ENCODE data around the gene OSBPL10.
"Not testable (repeated sequence)": the region's sequence is repeated elsewhere in the genome, so short reads cannot be mapped to it uniquely, and the experiment has no call there.

The OSBPL10 gene

GRCh38 chr3:31885235-31885634, 95.8 kb downstream of the OSBPL10 start:
- no peak for DNase-seq

- no peak for DNase-seq
Observed at GRCh38 chr3:31884251-31884650, 96.8 kb downstream of the OSBPL10 start.

- DNase-seq, result no peak
Observed at GRCh38 chr3:31882895-31883294, 98.2 kb downstream of the OSBPL10 start.

- no peak for DNase-seq
Observed at GRCh38 chr3:31882431-31882830, 98.6 kb downstream of the OSBPL10 start.

- DNase-seq, result no peak
Observed at GRCh38 chr3:31880482-31881078, 100.5 kb downstream of the OSBPL10 start.

- no peak for DNase-seq
Observed at GRCh38 chr3:31880020-31880419, 101.0 kb downstream of the OSBPL10 start.

GRCh38 chr3:31879365-31879764, 101.7 kb downstream of the OSBPL10 start:
- no peak for DNase-seq

GRCh38 chr3:31878231-31878838, 102.7 kb downstream of the OSBPL10 start:
- DNase-seq, result no peak

- DNase-seq, result no peak
Observed at GRCh38 chr3:31876331-31876730, 104.7 kb downstream of the OSBPL10 start.

GRCh38 chr3:31875437-31875836, 105.6 kb downstream of the OSBPL10 start:
- DNase-seq, result no peak

GRCh38 chr3:31873254-31873820, 107.7 kb downstream of the OSBPL10 start:
- no peak for DNase-seq

GRCh38 chr3:31871939-31872507, 109.0 kb downstream of the OSBPL10 start:
- no peak for DNase-seq

- not testable (repeated sequence) for DNase-seq
Observed at GRCh38 chr3:31870111-31870510, 111.0 kb downstream of the OSBPL10 start.

GRCh38 chr3:31868236-31868635, 112.8 kb downstream of the OSBPL10 start:
- DNase-seq, result no peak

GRCh38 chr3:31862666-31863279, 118.3 kb downstream of the OSBPL10 start:
- no peak for DNase-seq

GRCh38 chr3:31861826-31862225, 119.2 kb downstream of the OSBPL10 start:
- DNase-seq, result no peak

GRCh38 chr3:31860642-31861041, 120.4 kb downstream of the OSBPL10 start:
- not testable (repeated sequence) for DNase-seq

GRCh38 chr3:31859245-31859644, 121.8 kb downstream of the OSBPL10 start:
- DNase-seq, result no peak

GRCh38 chr3:31858439-31858838, 122.6 kb downstream of the OSBPL10 start:
- DNase-seq, result no peak

- peak; percentile 28 for DNase-seq
Observed at GRCh38 chr3:31853580-31853979, 127.5 kb downstream of the OSBPL10 start.

- DNase-seq, result no peak
Observed at GRCh38 chr3:31851278-31851677, 129.8 kb downstream of the OSBPL10 start.

GRCh38 chr3:31848911-31849310, 132.2 kb downstream of the OSBPL10 start:
- DNase-seq, result no peak

GRCh38 chr3:31848163-31848818, 132.8 kb downstream of the OSBPL10 start:
- no peak for DNase-seq

Measured in CD4-positive, alpha-beta T cell treated with Interferon gamma for 1 hour (primary cell).